ENCODE results near the gene FITM2.

FITM2 gene

GRCh38 chr20:44310664-44311639, at the start of gene FITM2:
FITM2 (minus strand) TSS chr20:44311202; CDS start chr20:44311148, 54 bp downstream.
- TF ChIP-seq CTCF (IDR thresholded peaks at IDR 0.05) (peak; percentile 98), ZFX (IDR thresholded peaks at IDR 0.05; ENCODE audit: borderline replicate concordance) (no peak)
- peak within 1 kb of the TSS; percentile 49 for H3K27ac ChIP-seq

- no peak for TF ChIP-seq CTCF (IDR thresholded peaks at IDR 0.05)
- no peak for TF ChIP-seq ZFX (IDR thresholded peaks at IDR 0.05; ENCODE audit: borderline replicate concordance)
- no peak overlapping the region for H3K27ac ChIP-seq
Measured at GRCh38 chr20:44360221-44360620, 49.2 kb upstream of the FITM2 start.

- H3K27ac ChIP-seq: no peak overlapping the region
- TF ChIP-seq ZFX (IDR thresholded peaks at IDR 0.05; ENCODE audit: borderline replicate concordance): no peak
- TF ChIP-seq CTCF (IDR thresholded peaks at IDR 0.05): no peak
Measured at GRCh38 chr20:44358776-44359175, 47.8 kb upstream of the FITM2 start.

DNA sequence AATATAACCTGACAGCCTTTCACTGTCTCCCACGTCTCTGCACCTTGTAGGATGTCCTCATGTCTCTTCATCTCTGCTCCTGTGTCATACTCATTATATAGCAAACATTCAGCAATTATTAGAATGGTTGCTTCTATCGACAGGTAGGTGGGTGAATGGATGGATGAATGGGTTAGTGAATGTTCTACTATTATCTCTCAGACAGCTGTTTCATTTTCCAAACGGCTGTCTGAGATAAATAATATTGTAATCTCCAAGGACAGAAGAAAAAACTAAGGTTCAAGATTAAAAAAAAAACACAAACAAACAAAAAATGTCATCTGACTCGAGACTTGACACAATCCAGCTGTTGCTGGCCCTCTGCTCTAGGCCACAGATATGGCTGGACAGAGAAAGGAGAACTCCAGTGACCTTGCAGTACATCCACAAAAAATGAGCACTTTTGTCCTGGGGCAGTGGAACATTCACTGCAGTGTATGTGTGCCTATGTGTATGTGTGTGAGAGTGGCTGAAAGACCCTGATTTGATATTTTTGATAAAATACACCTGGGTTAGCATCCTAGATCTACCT, 46.6 kb upstream of the FITM2 start:
- TF ChIP-seq ZFX (IDR thresholded peaks at IDR 0.05; ENCODE audit: borderline replicate concordance) (no peak), CTCF (IDR thresholded peaks at IDR 0.05) (no peak)
- no peak overlapping the region for H3K27ac ChIP-seq

DNA sequence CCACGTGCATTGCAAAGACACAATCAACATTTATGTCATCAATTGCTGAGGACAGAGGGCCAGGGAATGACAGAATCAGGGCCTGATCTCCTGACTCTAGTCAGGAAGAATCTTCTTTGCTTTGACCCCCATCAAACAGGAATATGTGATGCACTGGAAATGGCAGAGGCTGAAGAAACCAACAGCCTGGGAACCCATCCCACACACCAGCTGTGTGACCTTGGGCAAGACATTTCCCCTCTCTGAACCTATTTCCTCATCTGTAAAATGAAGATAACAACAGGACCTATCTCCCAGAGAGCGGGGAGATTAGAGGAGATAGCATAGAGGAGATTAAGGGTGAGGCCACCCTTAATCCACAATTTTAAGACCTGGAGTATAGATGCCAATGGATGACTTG, 46.0 kb upstream of the FITM2 start:
- H3K27ac ChIP-seq: no peak overlapping the region
- TF ChIP-seq ZFX (IDR thresholded peaks at IDR 0.05; ENCODE audit: borderline replicate concordance) (no peak), CTCF (IDR thresholded peaks at IDR 0.05) (no peak)

DNA sequence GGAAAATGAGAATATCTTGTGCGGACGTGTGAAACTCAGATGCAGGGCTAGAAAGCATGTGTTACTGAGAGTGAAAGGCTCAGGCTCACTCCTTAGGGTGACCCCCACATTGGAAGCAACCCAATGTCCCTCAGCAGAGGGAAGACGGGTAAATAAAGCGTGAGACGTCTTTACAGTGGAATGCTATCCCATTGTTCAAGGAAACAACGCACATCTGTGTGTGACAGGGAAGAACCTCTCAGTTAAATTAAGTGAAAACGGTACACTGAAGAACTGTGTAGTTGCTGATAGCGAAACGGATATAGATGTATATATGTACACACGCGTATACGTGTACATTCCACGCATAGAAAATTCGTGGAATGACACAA, 45.3 kb upstream of the FITM2 start:
- TF ChIP-seq CTCF (IDR thresholded peaks at IDR 0.05): no peak
- TF ChIP-seq ZFX (IDR thresholded peaks at IDR 0.05; ENCODE audit: borderline replicate concordance): no peak
- H3K27ac ChIP-seq: no peak overlapping the region
